Esophagus muscularis mucosa (tissue), 4 donors: ENCODE data around the gene OTOF. TPM values are rescaled to one million over a fixed set of nuclear protein-coding genes. Genes with fewer than 3 reads are reported as not detected.

Experiments used
- DNase-seq: peaks from one replicate; pipeline ENCODE4 v3.0.0-alpha.2; 2017; ENCODE audit errors: extremely low spot score
- H3K27ac ChIP-seq, 4 donors: fragments of 200-600 bp; sonication (generic); replicated peaks in 1 of 4; 1 replicate in 3 of 4; 2 replicates in 1 of 4; pipeline ENCODE4 v1.5.1; 2016 to 2019; ENCODE audit warnings: mild to moderate bottlenecking in 1 of 4
- H3K27me3 ChIP-seq, 4 donors: fragments of 200-600 bp; sonication (generic); one replicate each; pipeline versions ENCODE4 v1.5.1 to v1.6.0; 2016 to 2019
- H3K36me3 ChIP-seq, 4 donors: fragments of 200-600 bp; sonication (generic); one replicate each; pipeline ENCODE4 v1.5.1; 2016 to 2019
- H3K4me1 ChIP-seq, 4 donors: fragments of 200-600 bp; sonication (generic); one replicate each; pipeline ENCODE4 v1.5.1; 2016 to 2019
- H3K4me3 ChIP-seq, 4 donors: fragments of 200-600 bp; sonication (generic); 1 replicate in 2 of 4; 2 replicates in 2 of 4; pipeline ENCODE4 v1.5.1; 2016 to 2019; ENCODE audit warnings: mild to moderate bottlenecking in 4 of 4, moderate library complexity in 1 of 4
- H3K9me3 ChIP-seq, 4 donors: fragments of 200-600 bp; sonication (generic); 1 replicate in 3 of 4; 2 replicates in 1 of 4; pipeline ENCODE4 v1.5.1; 2016 to 2019
- EP300 ChIP-seq: sonication (generic); formaldehyde crosslinking; IDR thresholded peaks from one replicate; pipeline ENCODE4 v1.6.1; 2017; ENCODE audit warnings: antibody characterized with exemption
- POLR2A ChIP-seq: fragments of 450-650 bp; IDR thresholded peaks from one replicate; pipeline ENCODE4 v1.6.1; 2017; ENCODE audit warnings: antibody characterized with exemption, moderate library complexity, mild to moderate bottlenecking, low read depth
- POLR2AphosphoS5 ChIP-seq, 2 donors: sonication (generic); formaldehyde crosslinking; IDR thresholded peaks; one replicate each; pipeline ENCODE4 v1.6.1; 2017; ENCODE audit warnings: antibody characterized with exemption in 2 of 2
- WGBS: methylation state at CpG from one replicate; pipeline ENCODE4 v1.1.5; 2018; 5-methylcytosine and 5-hydroxymethylcytosine counted together
- intact Hi-C: fragments of 100-400 bp; cut with DNase I; formaldehyde crosslinking; loops from one replicate; pipeline ENCODE4 v1.15.1; 2023
- total RNA-seq, 4 donors: library from RNA; depleted of rRNA; stranded (reverse); fragments of >200 nt; gene quantifications; one replicate each; pipeline versions ENCODE4 v1.1.0 to v1.2.1, GENCODE V29; 2016
- TF ChIP-seq, protein P1 (sequence below), 3 experiments: fragments of 200-600 bp in 2 of 3; fragments of 450-650 bp in 1 of 3; sonication (generic) in 2 of 3; IDR thresholded peaks; one replicate each; pipeline ENCODE4 v1.5.1; 2017 to 2019; ENCODE audit warnings: antibody characterized with exemption in 3 of 3, mild to moderate bottlenecking in 2 of 3, moderate library complexity in 1 of 3

Gene OTOF
- total RNA-seq, 4 donors from 2014 or later: 0.13 to 1.5 (median 0.38) TPM

DNA sequence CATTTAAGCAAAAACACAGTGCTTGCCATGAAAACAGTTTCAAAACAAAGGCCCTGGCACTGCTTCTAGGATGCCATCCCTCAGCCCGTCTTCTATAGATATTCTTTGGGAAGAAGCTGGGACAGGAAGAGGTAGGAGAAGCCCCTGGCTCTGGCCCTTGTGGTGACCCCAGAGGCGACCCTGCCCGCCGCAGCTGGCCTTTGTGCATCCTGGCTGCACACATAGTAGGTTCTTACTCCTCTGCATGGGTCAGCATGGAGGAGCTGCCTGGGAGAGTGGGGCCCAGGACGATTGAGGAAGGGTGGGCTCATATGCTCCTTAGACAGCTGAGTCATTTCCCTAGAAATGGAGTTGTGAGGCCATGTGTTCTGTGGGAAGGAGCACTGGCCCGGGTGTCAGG, 44.4 kb upstream of the OTOF start:
- no peak for DNase-seq
- no peaks in the 10 kb centered on the region for H3K36me3 ChIP-seq
- no peaks in the 10 kb centered on the region for H3K9me3 ChIP-seq
- H3K27me3 ChIP-seq: peaks cover 0 to 49% (median 0%) of the 10 kb centered on the region in 4 donors
- H3K27ac ChIP-seq: no peak overlapping the region
- intact Hi-C loops: no loop called here
- TF ChIP-seq EP300 (no peak), POLR2A (no peak), POLR2AphosphoS5 (IDR thresholded peaks at IDR 0.05) (no peak)
- TF ChIP-seq, protein P1, sequence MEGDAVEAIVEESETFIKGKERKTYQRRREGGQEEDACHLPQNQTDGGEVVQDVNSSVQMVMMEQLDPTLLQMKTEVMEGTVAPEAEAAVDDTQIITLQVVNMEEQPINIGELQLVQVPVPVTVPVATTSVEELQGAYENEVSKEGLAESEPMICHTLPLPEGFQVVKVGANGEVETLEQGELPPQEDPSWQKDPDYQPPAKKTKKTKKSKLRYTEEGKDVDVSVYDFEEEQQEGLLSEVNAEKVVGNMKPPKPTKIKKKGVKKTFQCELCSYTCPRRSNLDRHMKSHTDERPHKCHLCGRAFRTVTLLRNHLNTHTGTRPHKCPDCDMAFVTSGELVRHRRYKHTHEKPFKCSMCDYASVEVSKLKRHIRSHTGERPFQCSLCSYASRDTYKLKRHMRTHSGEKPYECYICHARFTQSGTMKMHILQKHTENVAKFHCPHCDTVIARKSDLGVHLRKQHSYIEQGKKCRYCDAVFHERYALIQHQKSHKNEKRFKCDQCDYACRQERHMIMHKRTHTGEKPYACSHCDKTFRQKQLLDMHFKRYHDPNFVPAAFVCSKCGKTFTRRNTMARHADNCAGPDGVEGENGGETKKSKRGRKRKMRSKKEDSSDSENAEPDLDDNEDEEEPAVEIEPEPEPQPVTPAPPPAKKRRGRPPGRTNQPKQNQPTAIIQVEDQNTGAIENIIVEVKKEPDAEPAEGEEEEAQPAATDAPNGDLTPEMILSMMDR (IDR thresholded peaks at IDR 0.05): no peak
- no peaks in the 10 kb centered on the region for H3K4me1 ChIP-seq
- H3K4me3 ChIP-seq: no peak overlapping the region
- 62% methylated on average over 6 of the region's 6 CpGs for WGBS

DNA sequence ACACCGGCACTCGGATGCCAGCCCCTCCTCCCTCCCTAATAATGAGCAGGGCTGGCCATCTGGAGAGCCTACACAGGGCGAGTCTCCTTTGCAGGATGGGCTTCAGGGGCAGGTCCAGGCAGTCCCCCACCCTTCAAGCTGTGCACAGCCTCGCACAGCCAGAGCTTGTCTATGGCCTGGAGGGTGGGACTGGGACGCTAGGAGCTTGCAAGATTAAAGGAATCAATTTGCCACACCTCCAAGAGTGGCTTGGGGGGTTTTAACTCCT, 43.9 kb upstream of the OTOF start:
- intact Hi-C loops: no loop called here
- Histone ChIP-seq H3K9me3 (no peaks in the 10 kb centered on the region), H3K27ac (no peak overlapping the region), H3K27me3 (peaks cover 0 to 49% (median 0%) of the 10 kb centered on the region in 4 donors), H3K4me1 (no peaks in the 10 kb centered on the region), H3K36me3 (no peaks in the 10 kb centered on the region), H3K4me3 (no peak overlapping the region)
- DNase-seq: no peak
- TF ChIP-seq EP300 (no peak), POLR2AphosphoS5 (IDR thresholded peaks at IDR 0.05) (no peak), POLR2A (no peak)
- TF ChIP-seq, protein P1 (IDR thresholded peaks at IDR 0.05): no peak
- WGBS: 50% methylated on average over 5 of the region's 5 CpGs

DNA sequence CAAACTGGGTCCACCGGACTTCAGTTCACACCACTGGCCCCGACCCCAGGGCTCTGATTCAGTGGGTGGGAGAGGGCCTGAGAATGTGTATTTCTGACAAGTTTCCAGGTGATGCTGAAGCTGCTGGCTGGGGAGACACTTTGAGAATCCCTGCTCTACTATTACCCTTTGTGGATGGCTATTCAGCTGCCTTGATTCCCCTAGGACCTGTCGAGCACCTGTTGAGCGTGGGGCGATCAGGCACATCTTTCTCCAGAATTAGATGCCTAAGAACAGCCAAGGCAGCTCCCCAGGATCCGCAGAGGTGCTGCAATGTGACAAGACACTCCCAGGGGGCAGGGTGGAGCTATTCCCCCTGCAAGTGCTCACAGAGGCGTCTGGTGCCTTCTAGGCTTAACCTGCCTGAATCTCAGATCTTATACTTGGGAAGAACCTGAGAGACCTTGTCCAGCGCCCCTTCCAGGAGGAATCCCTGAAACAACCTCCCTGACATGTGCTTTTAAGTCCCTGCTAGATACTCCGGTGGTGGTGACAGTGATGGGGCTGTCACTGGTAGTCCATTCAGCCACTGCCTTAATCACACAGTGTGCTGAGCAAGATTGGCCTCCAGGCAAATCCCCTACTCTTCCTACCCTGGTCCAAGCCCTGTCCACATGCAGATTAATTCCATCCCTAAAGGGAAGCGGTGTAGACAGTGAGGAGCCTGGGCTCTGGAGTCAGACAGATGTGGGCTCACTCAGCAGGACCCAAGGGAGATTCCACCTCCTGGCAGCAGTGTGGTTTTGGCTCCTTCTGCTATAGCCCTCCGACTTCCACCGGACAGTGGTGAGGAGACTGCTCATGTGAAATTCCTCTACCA, 43.4 kb upstream of the OTOF start:
- intact Hi-C loops: no loop called here
- peaks cover 0 to 49% (median 0%) of the 10 kb centered on the region in 4 donors for H3K27me3 ChIP-seq
- H3K4me1 ChIP-seq: no peaks in the 10 kb centered on the region
- no peaks in the 10 kb centered on the region for H3K36me3 ChIP-seq
- DNase-seq: no peak
- H3K4me3 ChIP-seq: no peak overlapping the region
- 58% methylated on average over 7 of the region's 12 CpGs for WGBS
- no peaks in the 10 kb centered on the region for H3K9me3 ChIP-seq
- TF ChIP-seq, protein P1 (IDR thresholded peaks at IDR 0.05): peak in 2 of 3 experiments; percentile 9 to 20
- TF ChIP-seq POLR2AphosphoS5 (IDR thresholded peaks at IDR 0.05): no peak
- H3K27ac ChIP-seq: no peak overlapping the region

DNA sequence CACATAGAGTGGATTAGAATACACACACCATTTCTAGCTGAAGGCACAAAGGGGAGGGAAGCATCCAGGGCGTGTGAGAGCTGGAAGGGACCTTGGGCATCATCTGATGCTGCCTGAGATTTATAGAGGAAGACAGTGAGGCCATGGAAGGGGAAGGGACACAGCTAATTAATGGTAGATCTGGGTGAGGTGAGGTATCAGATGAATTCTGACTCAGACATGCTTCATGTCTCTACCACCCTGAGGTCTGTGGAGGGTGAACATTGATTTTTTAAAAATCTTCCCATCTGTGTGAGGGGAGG, 42.2 kb upstream of the OTOF start:
- no peaks in the 10 kb centered on the region for H3K4me1 ChIP-seq
- H3K9me3 ChIP-seq: no peaks in the 10 kb centered on the region
- no peak overlapping the region for H3K4me3 ChIP-seq
- WGBS: 65% methylated on average over 1 of the region's 1 CpG
- intact Hi-C loops: no loop called here
- no peak overlapping the region for H3K27ac ChIP-seq
- H3K27me3 ChIP-seq: peaks cover 0 to 49% (median 0%) of the 10 kb centered on the region in 4 donors
- TF ChIP-seq EP300: no peak
- no peak for TF ChIP-seq POLR2A
- no peak for TF ChIP-seq POLR2AphosphoS5 (IDR thresholded peaks at IDR 0.05)
- TF ChIP-seq, protein P1 (IDR thresholded peaks at IDR 0.05): no peak
- DNase-seq: no peak
- H3K36me3 ChIP-seq: no peaks in the 10 kb centered on the region
